HEK293 (cell line): ENCODE results near the gene RING1.

Experiments used
- CTCF ChIA-PET: fragments of 350-600 bp; formaldehyde crosslinking; extraction: SDS; loops from one replicate; lab custom pipeline; 2021; ENCODE audit warnings: antibody characterized with exemption; lab: Yijun Ruan, JAX
- POLR2A ChIA-PET: fragments of 300-600 bp; formaldehyde crosslinking; extraction: SDS; loops from one replicate; lab custom pipeline; 2020; ENCODE audit warnings: antibody characterized with exemption, inconsistent platforms; lab: Yijun Ruan, JAX
- H3K27ac ChIP-seq: fragments of 200-500 bp; sonication (Bioruptor generic); 2 replicates; pipeline ENCODE4 v1.5.1; 2014; ENCODE audit warnings: low read depth, low read length, control low read depth, inconsistent platforms; ENCODE audit errors: extremely low read depth
- H3K36me3 ChIP-seq, 2 experiments: fragments of 200-500 bp in 1 of 2; sonication (Bioruptor generic) in 1 of 2; 1 replicate in 1 of 2; 2 replicates in 1 of 2; pipeline ENCODE4 v1.5.1; 2014 to 2017; ENCODE audit warnings: inconsistent platforms in 2 of 2, low read length in 2 of 2; ENCODE audit not compliant: control insufficient read depth in 2 of 2, insufficient read depth in 1 of 2
- H3K4me1 ChIP-seq: fragments of 200-500 bp; sonication (Bioruptor generic); 2 replicates; pipeline ENCODE4 v1.5.1; 2014; ENCODE audit warnings: mild to moderate bottlenecking, low read length, inconsistent platforms; ENCODE audit not compliant: control insufficient read depth, insufficient read depth
- H3K4me3 ChIP-seq: 2 replicates; pipeline ENCODE4 v1.5.1; 2011; ENCODE audit warnings: low read depth, mild to moderate bottlenecking, control low read depth, low read length, moderate library complexity
- H3K9me3 ChIP-seq: fragments of 200-500 bp; sonication (Bioruptor generic); 2 replicates; pipeline ENCODE4 v1.5.1; 2014; ENCODE audit warnings: low read depth, low read length, inconsistent platforms; ENCODE audit not compliant: control insufficient read depth, insufficient read depth
- EGR2 ChIP-seq: fragments of 450-650 bp; formaldehyde crosslinking; IDR thresholded peaks from 2 replicates; pipeline ENCODE4 v1.5.1; 2016; ENCODE audit warnings: low read depth, missing biosample characterization, missing genetic modification characterization
- HOXD13 ChIP-seq: sonication (generic); formaldehyde crosslinking; IDR thresholded peaks from 2 replicates; pipeline ENCODE4 v1.8.0; 2022; ENCODE audit warnings: missing genetic modification reagents, borderline replicate concordance
- KLF1 ChIP-seq: fragments of 450-650 bp; formaldehyde crosslinking; IDR thresholded peaks from 2 replicates; pipeline ENCODE4 v1.5.1; 2016; ENCODE audit warnings: missing biosample characterization, missing genetic modification characterization
- KLF16 ChIP-seq: fragments of 450-650 bp; formaldehyde crosslinking; IDR thresholded peaks from 2 replicates; pipeline ENCODE4 v1.5.1; 2017; ENCODE audit warnings: missing biosample characterization, missing genetic modification characterization
- KLF7 ChIP-seq: fragments of 450-650 bp; formaldehyde crosslinking; IDR thresholded peaks from 2 replicates; pipeline ENCODE4 v1.5.1; 2016; ENCODE audit warnings: missing biosample characterization, missing genetic modification characterization, borderline replicate concordance
- PRDM1 ChIP-seq: fragments of 450-650 bp; formaldehyde crosslinking; IDR thresholded peaks from 2 replicates; pipeline ENCODE4; 2016; ENCODE audit warnings: missing biosample characterization, missing genetic modification characterization
- PRDM6 ChIP-seq: fragments of 450-650 bp; formaldehyde crosslinking; IDR thresholded peaks from 2 replicates; pipeline ENCODE4 v1.5.1; 2017; ENCODE audit warnings: missing biosample characterization, missing genetic modification characterization
- SP7 ChIP-seq: fragments of 450-650 bp; formaldehyde crosslinking; IDR thresholded peaks from 2 replicates; pipeline ENCODE4 v1.5.1; 2016; ENCODE audit warnings: missing biosample characterization, missing genetic modification characterization
- YY2 ChIP-seq: fragments of 450-650 bp; formaldehyde crosslinking; IDR thresholded peaks from 2 replicates; pipeline ENCODE4 v1.5.1; 2016; ENCODE audit warnings: missing biosample characterization, missing genetic modification characterization
- ZBTB10 ChIP-seq: fragments of 450-650 bp; formaldehyde crosslinking; IDR thresholded peaks from 2 replicates; pipeline ENCODE4 v1.5.1; 2016; ENCODE audit warnings: missing biosample characterization, missing genetic modification characterization
- ZBTB48 ChIP-seq: fragments of 450-650 bp; formaldehyde crosslinking; IDR thresholded peaks from 2 replicates; pipeline ENCODE4 v1.5.1; 2016; ENCODE audit warnings: missing biosample characterization, missing genetic modification characterization
- ZEB2 ChIP-seq: fragments of 450-650 bp; formaldehyde crosslinking; IDR thresholded peaks from 2 replicates; pipeline ENCODE4 v1.5.1; 2016; ENCODE audit warnings: missing biosample characterization, missing genetic modification characterization
- ZFHX2 ChIP-seq: fragments of 450-650 bp; formaldehyde crosslinking; conservative IDR thresholded peaks from 2 replicates; pipeline ENCODE4 v1.5.1; 2016; ENCODE audit warnings: missing biosample characterization, missing genetic modification characterization
- ZIC2 ChIP-seq: fragments of 450-650 bp; formaldehyde crosslinking; IDR thresholded peaks from 2 replicates; pipeline ENCODE4 v1.5.1; 2016; ENCODE audit warnings: missing biosample characterization, missing genetic modification characterization
- ZNF10 ChIP-seq: fragments of 450-650 bp; formaldehyde crosslinking; IDR thresholded peaks from 2 replicates; pipeline ENCODE4 v1.5.1; 2017; ENCODE audit warnings: missing biosample characterization, missing genetic modification characterization
- ZNF133 ChIP-seq: fragments of 450-650 bp; formaldehyde crosslinking; IDR thresholded peaks from 2 replicates; pipeline ENCODE4 v1.5.1; 2016; ENCODE audit warnings: missing biosample characterization, missing genetic modification characterization
- ZNF18 ChIP-seq: fragments of 450-650 bp; formaldehyde crosslinking; IDR thresholded peaks from 2 replicates; pipeline ENCODE4 v1.5.1; 2016; ENCODE audit warnings: missing biosample characterization, missing genetic modification characterization
- ZNF223 ChIP-seq: fragments of 450-650 bp; formaldehyde crosslinking; IDR thresholded peaks from 2 replicates; pipeline ENCODE4 v1.5.1; 2016; ENCODE audit warnings: missing biosample characterization, missing genetic modification characterization
- ZNF239 ChIP-seq: fragments of 450-650 bp; formaldehyde crosslinking; IDR thresholded peaks from 2 replicates; pipeline ENCODE4 v1.5.1; 2016; ENCODE audit warnings: missing biosample characterization, missing genetic modification characterization
- ZNF274 ChIP-seq, 2 experiments: fragments of 200-500 bp in 1 of 2; fragments of 450-650 bp in 1 of 2; sonication (Bioruptor generic) in 1 of 2; formaldehyde crosslinking in 1 of 2; IDR thresholded peaks; 2 replicates each; pipeline versions ENCODE4 v1.5.1 to v1.6.1; 2014 to 2016; ENCODE audit warnings: borderline replicate concordance in 1 of 2, inconsistent platforms in 1 of 2, low read length in 1 of 2, missing biosample characterization in 1 of 2, missing genetic modification characterization in 1 of 2
- ZNF510 ChIP-seq: fragments of 450-650 bp; formaldehyde crosslinking; IDR thresholded peaks from 2 replicates; pipeline ENCODE4 v1.5.1; 2018; ENCODE audit warnings: mild to moderate bottlenecking, missing genetic modification characterization, missing biosample characterization; ENCODE audit not compliant: insufficient replicate concordance
- ZNF654 ChIP-seq: fragments of 450-650 bp; formaldehyde crosslinking; IDR thresholded peaks from 2 replicates; pipeline ENCODE4 v1.5.1; 2016; ENCODE audit warnings: low read depth, missing biosample characterization, missing genetic modification characterization
- ZNF747 ChIP-seq: fragments of 450-650 bp; formaldehyde crosslinking; IDR thresholded peaks from 2 replicates; pipeline ENCODE4 v1.5.1; 2016; ENCODE audit warnings: missing biosample characterization, missing genetic modification characterization
- TF ChIP-seq, protein P1 (sequence below): fragments of 450-650 bp; formaldehyde crosslinking; IDR thresholded peaks from 2 replicates; pipeline ENCODE4 v1.5.1; 2017; ENCODE audit warnings: missing biosample characterization, missing genetic modification characterization

The RING1 gene

DNA sequence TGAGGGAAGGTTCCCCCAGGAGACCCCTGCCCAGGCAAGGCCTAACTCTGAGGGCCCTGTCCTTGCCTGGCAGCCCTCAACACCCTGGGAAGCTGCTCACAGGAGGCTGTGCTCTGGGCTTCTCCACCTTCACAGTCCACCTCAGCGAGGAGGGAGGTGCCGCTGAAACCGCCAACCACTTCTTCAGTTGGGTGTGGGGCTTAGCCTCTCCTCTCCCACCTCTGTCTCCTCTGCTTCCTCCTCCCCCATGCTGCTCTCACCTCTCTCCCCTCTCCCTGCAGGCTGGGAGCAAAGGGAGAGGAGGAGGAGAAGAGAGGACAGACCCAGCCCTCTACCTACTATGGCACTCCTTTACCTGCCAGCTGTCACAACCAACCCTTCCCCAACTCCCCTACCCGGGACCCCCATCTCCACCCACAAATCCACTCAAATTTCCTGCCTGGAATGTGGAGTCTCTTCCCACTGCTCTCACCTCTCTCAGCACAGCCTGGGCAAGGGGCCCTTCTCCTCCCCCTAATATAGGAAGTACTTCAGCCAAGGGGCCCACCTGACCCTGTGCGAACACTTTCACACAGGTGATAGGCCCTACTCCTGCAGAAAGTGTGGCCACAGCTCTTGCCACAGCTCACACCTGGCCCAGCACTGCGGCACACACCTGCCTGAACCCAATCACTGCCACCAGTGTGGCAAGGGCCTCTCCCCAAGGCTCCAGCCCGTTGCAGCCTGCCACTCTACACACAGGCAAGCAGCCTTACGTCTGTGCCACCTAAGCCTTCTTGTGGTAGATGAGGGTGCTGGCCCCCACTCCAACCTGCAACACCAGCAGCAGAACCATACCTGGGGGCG is 7.2 kb downstream of the RING1 start (continued):
- TF ChIP-seq ZNF18 (no peak), YY2 (tag by site-specific recombination) (no peak), ZBTB48 (tag by site-specific recombination) (no peak), KLF1 (tag by site-specific recombination) (peak; percentile 20; the same call in 1 of the 2 replicates), ZNF747 (tag by site-specific recombination) (no peak), EGR2 (peak; percentile 83; the same call in 1 of the 2 replicates), HOXD13 (CRISPR knock-in tag) (no peak)
- TF ChIP-seq, protein P1, sequence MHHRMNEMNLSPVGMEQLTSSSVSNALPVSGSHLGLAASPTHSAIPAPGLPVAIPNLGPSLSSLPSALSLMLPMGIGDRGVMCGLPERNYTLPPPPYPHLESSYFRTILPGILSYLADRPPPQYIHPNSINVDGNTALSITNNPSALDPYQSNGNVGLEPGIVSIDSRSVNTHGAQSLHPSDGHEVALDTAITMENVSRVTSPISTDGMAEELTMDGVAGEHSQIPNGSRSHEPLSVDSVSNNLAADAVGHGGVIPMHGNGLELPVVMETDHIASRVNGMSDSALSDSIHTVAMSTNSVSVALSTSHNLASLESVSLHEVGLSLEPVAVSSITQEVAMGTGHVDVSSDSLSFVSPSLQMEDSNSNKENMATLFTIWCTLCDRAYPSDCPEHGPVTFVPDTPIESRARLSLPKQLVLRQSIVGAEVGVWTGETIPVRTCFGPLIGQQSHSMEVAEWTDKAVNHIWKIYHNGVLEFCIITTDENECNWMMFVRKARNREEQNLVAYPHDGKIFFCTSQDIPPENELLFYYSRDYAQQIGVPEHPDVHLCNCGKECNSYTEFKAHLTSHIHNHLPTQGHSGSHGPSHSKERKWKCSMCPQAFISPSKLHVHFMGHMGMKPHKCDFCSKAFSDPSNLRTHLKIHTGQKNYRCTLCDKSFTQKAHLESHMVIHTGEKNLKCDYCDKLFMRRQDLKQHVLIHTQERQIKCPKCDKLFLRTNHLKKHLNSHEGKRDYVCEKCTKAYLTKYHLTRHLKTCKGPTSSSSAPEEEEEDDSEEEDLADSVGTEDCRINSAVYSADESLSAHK (tag by site-specific recombination), result 0 out of 2 replicates have a peak, but pooled peaks have one; percentile 43

GRCh38 chr6:33216117-33216649 is 7.9 kb downstream of the RING1 start:
- Histone ChIP-seq H3K4me3 (no peak overlapping the region), H3K9me3 (no peaks in the 10 kb centered on the region), H3K4me1 (peaks cover 6% of the 10 kb centered on the region), H3K27ac (no peak overlapping the region)
- CTCF ChIA-PET, result interaction anchor here (1.1 kb wide), 1 partner anchor 219 kb away, joined by 3 read pairs; no protein-coding TSS in a partner anchor
- TF ChIP-seq ZNF239 (tag by site-specific recombination) (no peak), EGR2 (peak; percentile 94), ZEB2 (no peak), ZNF274 (IDR thresholded peaks at IDR 0.05; ENCODE audit: low read length) (no peak), ZNF274 (tag by site-specific recombination; IDR thresholded peaks at IDR 0.05; ENCODE audit: borderline replicate concordance) (no peak), ZFHX2 (peak; percentile 93), KLF7 (tag by site-specific recombination) (no peak), ZIC2 (peak; percentile 69)
- TF ChIP-seq, all 188 proteins: peak for 3
- POLR2A ChIA-PET, result interaction anchor here (1.4 kb wide), 1 partner anchor 8 kb away, joined by 5 read pairs; the partner anchor contains the start of gene RING1
- peaks cover 3 to 10% of the 10 kb centered on the region in 2 experiments; a peak in 2 of 3 replicates for H3K36me3 ChIP-seq

GRCh38 chr6:33217246-33217645 is 8.9 kb downstream of the RING1 start:
- Histone ChIP-seq H3K27ac (no peak overlapping the region), H3K4me1 (peaks cover 6% of the 10 kb centered on the region), H3K4me3 (no peak overlapping the region), H3K36me3 (peaks cover 0 to 1% of the 10 kb centered on the region in 2 experiments; a peak in 2 of 3 replicates), H3K9me3 (no peaks in the 10 kb centered on the region)
- POLR2A ChIA-PET, result no interaction called here
- CTCF ChIA-PET, result no interaction called here
- TF ChIP-seq SP7 (tag by site-specific recombination) (no peak), PRDM6 (tag by site-specific recombination) (no peak), ZNF223 (tag by site-specific recombination) (no peak), KLF16 (tag by site-specific recombination) (no peak), ZNF654 (tag by site-specific recombination) (no peak), ZNF10 (tag by site-specific recombination) (no peak), ZBTB10 (tag by site-specific recombination) (no peak), ZNF133 (tag by site-specific recombination) (no peak), ZNF510 (no peak), PRDM1 (tag by site-specific recombination) (no peak)
